Stomach (tissue), 4 donors: Measurements from ENCODE around the gene UBE2V1.

Source experiments
- POLR2A ChIP-seq, 4 donors: fragments of 450-650 bp; IDR thresholded peaks; one replicate each; pipeline ENCODE4 v1.6.1; 2016; ENCODE audit warnings: antibody characterized with exemption in 4 of 4, control low read depth in 2 of 4, mild to moderate bottlenecking in 1 of 4, moderate library complexity in 1 of 4
- POLR2AphosphoS5 ChIP-seq, 3 donors: sonication (generic); formaldehyde crosslinking; IDR thresholded peaks; one replicate each; pipeline ENCODE4 v1.6.1; 2016; ENCODE audit warnings: antibody characterized with exemption in 3 of 3
- TF ChIP-seq, protein P1 (sequence below), 7 experiments: fragments of 450-650 bp in 4 of 7; fragments of 200-600 bp in 3 of 7; sonication (generic) in 3 of 7; IDR thresholded peaks; one replicate each; pipeline ENCODE4 v1.5.1; 2016 to 2019; ENCODE audit warnings: antibody characterized with exemption in 7 of 7, control low read depth in 2 of 7, mild to moderate bottlenecking in 1 of 7

GRCh38 chr20:50100552-50100951 lies 12.4 kb downstream of the UBE2V1 start:
- TF ChIP-seq, protein P1, sequence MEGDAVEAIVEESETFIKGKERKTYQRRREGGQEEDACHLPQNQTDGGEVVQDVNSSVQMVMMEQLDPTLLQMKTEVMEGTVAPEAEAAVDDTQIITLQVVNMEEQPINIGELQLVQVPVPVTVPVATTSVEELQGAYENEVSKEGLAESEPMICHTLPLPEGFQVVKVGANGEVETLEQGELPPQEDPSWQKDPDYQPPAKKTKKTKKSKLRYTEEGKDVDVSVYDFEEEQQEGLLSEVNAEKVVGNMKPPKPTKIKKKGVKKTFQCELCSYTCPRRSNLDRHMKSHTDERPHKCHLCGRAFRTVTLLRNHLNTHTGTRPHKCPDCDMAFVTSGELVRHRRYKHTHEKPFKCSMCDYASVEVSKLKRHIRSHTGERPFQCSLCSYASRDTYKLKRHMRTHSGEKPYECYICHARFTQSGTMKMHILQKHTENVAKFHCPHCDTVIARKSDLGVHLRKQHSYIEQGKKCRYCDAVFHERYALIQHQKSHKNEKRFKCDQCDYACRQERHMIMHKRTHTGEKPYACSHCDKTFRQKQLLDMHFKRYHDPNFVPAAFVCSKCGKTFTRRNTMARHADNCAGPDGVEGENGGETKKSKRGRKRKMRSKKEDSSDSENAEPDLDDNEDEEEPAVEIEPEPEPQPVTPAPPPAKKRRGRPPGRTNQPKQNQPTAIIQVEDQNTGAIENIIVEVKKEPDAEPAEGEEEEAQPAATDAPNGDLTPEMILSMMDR (IDR thresholded peaks at IDR 0.05): no peak
- TF ChIP-seq POLR2A (IDR thresholded peaks at IDR 0.05) (no peak), POLR2AphosphoS5 (IDR thresholded peaks at IDR 0.05) (peak in 1 of 3 donors; percentile 5)
